ENCODE results near the gene DGCR6L.

- TF ChIP-seq POLR2A (IDR thresholded peaks at IDR 0.05; ENCODE audit: low read length), result no peak
- no peak for TF ChIP-seq GATA1 (IDR thresholded peaks at IDR 0.05; ENCODE audit: low read depth, low read length)
These were observed 3.5 kb downstream of the DGCR6L start for GRCh38 chr22:20316217-20316843.

Measured in erythroblast (primary cell).